ENCODE data around the gene PRPF40A.

Gene PRPF40A

GRCh38 chr2:152708742-152709141 lies 8.5 kb downstream of the PRPF40A start:
- Histone ChIP-seq H3K36me3 (ENCODE audit: insufficient read depth, low read length) (peaks cover 70% of the 10 kb centered on the region), H3K4me3 (ENCODE audit: low read length) (no peak overlapping the region), H3K27me3 (ENCODE audit: insufficient read depth, low read length) (no peaks in the 10 kb centered on the region), H3K9me3 (ENCODE audit: low read length) (peaks cover 31% of the 10 kb centered on the region), H3K4me1 (ENCODE audit: insufficient read depth, low read length) (no peaks in the 10 kb centered on the region), H2AFZ (ENCODE audit: low read depth, low read length) (no peak overlapping the region)

- Histone ChIP-seq H3K27me3 (ENCODE audit: insufficient read depth, low read length) (no peaks in the 10 kb centered on the region), H2AFZ (ENCODE audit: low read depth, low read length) (no peak overlapping the region), H3K4me3 (ENCODE audit: low read length) (no peak overlapping the region), H3K4me1 (ENCODE audit: insufficient read depth, low read length) (no peaks in the 10 kb centered on the region), H3K36me3 (ENCODE audit: insufficient read depth, low read length) (peaks cover 61% of the 10 kb centered on the region), H3K9me3 (ENCODE audit: low read length) (peaks cover 44% of the 10 kb centered on the region)
Observed at GRCh38 chr2:152706477-152707021, 10.7 kb downstream of the PRPF40A start.

GRCh38 chr2:152701198-152701597 lies 16.1 kb downstream of the PRPF40A start:
- Histone ChIP-seq H3K4me3 (ENCODE audit: low read length) (no peak overlapping the region), H3K4me1 (ENCODE audit: insufficient read depth, low read length) (no peaks in the 10 kb centered on the region), H3K36me3 (ENCODE audit: insufficient read depth, low read length) (peaks cover 24% of the 10 kb centered on the region), H2AFZ (ENCODE audit: low read depth, low read length) (no peak overlapping the region), H3K9me3 (ENCODE audit: low read length) (peaks cover 27% of the 10 kb centered on the region), H3K27me3 (ENCODE audit: insufficient read depth, low read length) (no peaks in the 10 kb centered on the region)

- Histone ChIP-seq H3K36me3 (ENCODE audit: insufficient read depth, low read length) (peaks cover 33% of the 10 kb centered on the region), H3K4me1 (ENCODE audit: insufficient read depth, low read length) (no peaks in the 10 kb centered on the region), H3K4me3 (ENCODE audit: low read length) (no peak overlapping the region), H3K9me3 (ENCODE audit: low read length) (peaks cover 6% of the 10 kb centered on the region), H3K27me3 (ENCODE audit: insufficient read depth, low read length) (no peaks in the 10 kb centered on the region), H2AFZ (ENCODE audit: low read depth, low read length) (no peak overlapping the region)
Observed at GRCh38 chr2:152696476-152696875, 20.8 kb downstream of the PRPF40A start.

GRCh38 chr2:152695763-152696162 lies 21.5 kb downstream of the PRPF40A start:
- Histone ChIP-seq H3K4me1 (ENCODE audit: insufficient read depth, low read length) (no peaks in the 10 kb centered on the region), H3K4me3 (ENCODE audit: low read length) (no peak overlapping the region), H3K36me3 (ENCODE audit: insufficient read depth, low read length) (peaks cover 33% of the 10 kb centered on the region), H2AFZ (ENCODE audit: low read depth, low read length) (no peak overlapping the region), H3K27me3 (ENCODE audit: insufficient read depth, low read length) (no peaks in the 10 kb centered on the region), H3K9me3 (ENCODE audit: low read length) (peaks cover 2% of the 10 kb centered on the region)

GRCh38 chr2:152694161-152694661 lies 23.1 kb downstream of the PRPF40A start:
- no peak overlapping the region for H2AFZ ChIP-seq (ENCODE audit: low read depth, low read length)
- H3K36me3 ChIP-seq (ENCODE audit: insufficient read depth, low read length) = peaks cover 42% of the 10 kb centered on the region
- H3K9me3 ChIP-seq (ENCODE audit: low read length) = no peaks in the 10 kb centered on the region
- no peaks in the 10 kb centered on the region for H3K27me3 ChIP-seq (ENCODE audit: insufficient read depth, low read length)
- no peaks in the 10 kb centered on the region for H3K4me1 ChIP-seq (ENCODE audit: insufficient read depth, low read length)
- no peak overlapping the region for H3K4me3 ChIP-seq (ENCODE audit: low read length)

- Histone ChIP-seq H3K27me3 (ENCODE audit: insufficient read depth, low read length) (no peaks in the 10 kb centered on the region), H3K4me3 (ENCODE audit: low read length) (no peak overlapping the region), H2AFZ (ENCODE audit: low read depth, low read length) (no peak overlapping the region), H3K9me3 (ENCODE audit: low read length) (no peaks in the 10 kb centered on the region), H3K36me3 (ENCODE audit: insufficient read depth, low read length) (peaks cover 51% of the 10 kb centered on the region), H3K4me1 (ENCODE audit: insufficient read depth, low read length) (no peaks in the 10 kb centered on the region)
Observed at GRCh38 chr2:152693033-152693432, 24.2 kb downstream of the PRPF40A start.

- Histone ChIP-seq H3K4me1 (ENCODE audit: insufficient read depth, low read length) (peaks cover 8% of the 10 kb centered on the region), H3K36me3 (ENCODE audit: insufficient read depth, low read length) (peaks cover 56% of the 10 kb centered on the region)
Observed at GRCh38 chr2:152686321-152686720, 30.9 kb downstream of the PRPF40A start.

GRCh38 chr2:152683400-152683799 lies 33.9 kb downstream of the PRPF40A start:
- H3K4me3 ChIP-seq (ENCODE audit: low read length) = no peak overlapping the region
- peaks cover 8% of the 10 kb centered on the region for H3K4me1 ChIP-seq (ENCODE audit: insufficient read depth, low read length)
- H2AFZ ChIP-seq (ENCODE audit: low read depth, low read length) = no peak overlapping the region
- no peaks in the 10 kb centered on the region for H3K27me3 ChIP-seq (ENCODE audit: insufficient read depth, low read length)
- peaks cover 9% of the 10 kb centered on the region for H3K9me3 ChIP-seq (ENCODE audit: low read length)
- H3K36me3 ChIP-seq (ENCODE audit: insufficient read depth, low read length) = peaks cover 61% of the 10 kb centered on the region

More at GRCh38 chr2:152686321-152686720, 30.9 kb downstream of the PRPF40A start:
- no peaks in the 10 kb centered on the region for H3K27me3 ChIP-seq (ENCODE audit: insufficient read depth, low read length)
- H2AFZ ChIP-seq (ENCODE audit: low read depth, low read length) = no peak overlapping the region
- H3K9me3 ChIP-seq (ENCODE audit: low read length) = peaks cover 7% of the 10 kb centered on the region
- no peak overlapping the region for H3K4me3 ChIP-seq (ENCODE audit: low read length)

GRCh38 chr2:152682663-152683062 lies 34.6 kb downstream of the PRPF40A start:
- no peaks in the 10 kb centered on the region for H3K27me3 ChIP-seq (ENCODE audit: insufficient read depth, low read length)
- no peak overlapping the region for H3K4me3 ChIP-seq (ENCODE audit: low read length)
- no peak overlapping the region for H2AFZ ChIP-seq (ENCODE audit: low read depth, low read length)
- peaks cover 60% of the 10 kb centered on the region for H3K36me3 ChIP-seq (ENCODE audit: insufficient read depth, low read length)
- H3K9me3 ChIP-seq (ENCODE audit: low read length) = peaks cover 9% of the 10 kb centered on the region
- peaks cover 8% of the 10 kb centered on the region for H3K4me1 ChIP-seq (ENCODE audit: insufficient read depth, low read length)

- no peak overlapping the region for H2AFZ ChIP-seq (ENCODE audit: low read depth, low read length)
- peaks cover 74% of the 10 kb centered on the region for H3K36me3 ChIP-seq (ENCODE audit: insufficient read depth, low read length)
- no peak overlapping the region for H3K4me3 ChIP-seq (ENCODE audit: low read length)
- peaks cover 7% of the 10 kb centered on the region for H3K9me3 ChIP-seq (ENCODE audit: low read length)
- peaks cover 8% of the 10 kb centered on the region for H3K4me1 ChIP-seq (ENCODE audit: insufficient read depth, low read length)
- no peaks in the 10 kb centered on the region for H3K27me3 ChIP-seq (ENCODE audit: insufficient read depth, low read length)
Observed at GRCh38 chr2:152678808-152679207, 38.5 kb downstream of the PRPF40A start.

- H3K9me3 ChIP-seq (ENCODE audit: low read length) = peaks cover 2% of the 10 kb centered on the region
- no peak overlapping the region for H2AFZ ChIP-seq (ENCODE audit: low read depth, low read length)
- H3K4me1 ChIP-seq (ENCODE audit: insufficient read depth, low read length) = no peaks in the 10 kb centered on the region
- H3K36me3 ChIP-seq (ENCODE audit: insufficient read depth, low read length) = peaks cover 91% of the 10 kb centered on the region
- no peaks in the 10 kb centered on the region for H3K27me3 ChIP-seq (ENCODE audit: insufficient read depth, low read length)
- no peak overlapping the region for H3K4me3 ChIP-seq (ENCODE audit: low read length)
Observed at GRCh38 chr2:152676461-152676860, 40.8 kb downstream of the PRPF40A start.

- Histone ChIP-seq H3K4me3 (ENCODE audit: low read length) (no peak overlapping the region), H3K27me3 (ENCODE audit: insufficient read depth, low read length) (no peaks in the 10 kb centered on the region), H2AFZ (ENCODE audit: low read depth, low read length) (no peak overlapping the region), H3K36me3 (ENCODE audit: insufficient read depth, low read length) (peaks cover 93% of the 10 kb centered on the region), H3K9me3 (ENCODE audit: low read length) (no peaks in the 10 kb centered on the region), H3K4me1 (ENCODE audit: insufficient read depth, low read length) (no peaks in the 10 kb centered on the region)
Observed at GRCh38 chr2:152674334-152674733, 42.9 kb downstream of the PRPF40A start.

GRCh38 chr2:152664725-152665124 lies 52.5 kb downstream of the PRPF40A start:
- H3K9me3 ChIP-seq (ENCODE audit: low read length) = no peaks in the 10 kb centered on the region
- no peak overlapping the region for H3K4me3 ChIP-seq (ENCODE audit: low read length)
- H3K36me3 ChIP-seq (ENCODE audit: insufficient read depth, low read length) = peaks cover 87% of the 10 kb centered on the region
- H3K27me3 ChIP-seq (ENCODE audit: insufficient read depth, low read length) = no peaks in the 10 kb centered on the region
- no peaks in the 10 kb centered on the region for H3K4me1 ChIP-seq (ENCODE audit: insufficient read depth, low read length)
- no peak overlapping the region for H2AFZ ChIP-seq (ENCODE audit: low read depth, low read length)

Measured in neuron (in vitro differentiated cells).